ENCODE data around the gene PLLP. TPM values are rescaled to one million over a fixed set of nuclear protein-coding genes. Genes with fewer than 3 reads are reported as not detected.
"Not testable (repeated sequence)": the region's sequence is repeated elsewhere in the genome, so short reads cannot be mapped to it uniquely, and the experiment has no call there.

PLLP gene
- total RNA-seq, 1 donor from 2014 or later: not detected

- DNase-seq: no peak
- no peak overlapping the region for H3K27ac Mint-ChIP-seq (ENCODE audit: unreplicated experiment)
- peaks cover 2% of the 10 kb centered on the region for H3K4me1 Mint-ChIP-seq (ENCODE audit: low read depth, unreplicated experiment)
- H3K36me3 Mint-ChIP-seq (ENCODE audit: unreplicated experiment): no peaks in the 10 kb centered on the region
- no peak overlapping the region for H3K4me3 Mint-ChIP-seq (ENCODE audit: unreplicated experiment)
- H3K27me3 Mint-ChIP-seq (ENCODE audit: unreplicated experiment): peaks cover 9% of the 10 kb centered on the region
- TF ChIP-seq, protein P1, sequence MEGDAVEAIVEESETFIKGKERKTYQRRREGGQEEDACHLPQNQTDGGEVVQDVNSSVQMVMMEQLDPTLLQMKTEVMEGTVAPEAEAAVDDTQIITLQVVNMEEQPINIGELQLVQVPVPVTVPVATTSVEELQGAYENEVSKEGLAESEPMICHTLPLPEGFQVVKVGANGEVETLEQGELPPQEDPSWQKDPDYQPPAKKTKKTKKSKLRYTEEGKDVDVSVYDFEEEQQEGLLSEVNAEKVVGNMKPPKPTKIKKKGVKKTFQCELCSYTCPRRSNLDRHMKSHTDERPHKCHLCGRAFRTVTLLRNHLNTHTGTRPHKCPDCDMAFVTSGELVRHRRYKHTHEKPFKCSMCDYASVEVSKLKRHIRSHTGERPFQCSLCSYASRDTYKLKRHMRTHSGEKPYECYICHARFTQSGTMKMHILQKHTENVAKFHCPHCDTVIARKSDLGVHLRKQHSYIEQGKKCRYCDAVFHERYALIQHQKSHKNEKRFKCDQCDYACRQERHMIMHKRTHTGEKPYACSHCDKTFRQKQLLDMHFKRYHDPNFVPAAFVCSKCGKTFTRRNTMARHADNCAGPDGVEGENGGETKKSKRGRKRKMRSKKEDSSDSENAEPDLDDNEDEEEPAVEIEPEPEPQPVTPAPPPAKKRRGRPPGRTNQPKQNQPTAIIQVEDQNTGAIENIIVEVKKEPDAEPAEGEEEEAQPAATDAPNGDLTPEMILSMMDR (IDR thresholded peaks at IDR 0.05; ENCODE audit: partially characterized antibody, unreplicated experiment): no peak
- peaks cover 2% of the 10 kb centered on the region for H3K9me3 Mint-ChIP-seq (ENCODE audit: unreplicated experiment)
These were observed 4.5 kb downstream of the PLLP start for GRCh38 chr16:57279780-57280638.

DNA sequence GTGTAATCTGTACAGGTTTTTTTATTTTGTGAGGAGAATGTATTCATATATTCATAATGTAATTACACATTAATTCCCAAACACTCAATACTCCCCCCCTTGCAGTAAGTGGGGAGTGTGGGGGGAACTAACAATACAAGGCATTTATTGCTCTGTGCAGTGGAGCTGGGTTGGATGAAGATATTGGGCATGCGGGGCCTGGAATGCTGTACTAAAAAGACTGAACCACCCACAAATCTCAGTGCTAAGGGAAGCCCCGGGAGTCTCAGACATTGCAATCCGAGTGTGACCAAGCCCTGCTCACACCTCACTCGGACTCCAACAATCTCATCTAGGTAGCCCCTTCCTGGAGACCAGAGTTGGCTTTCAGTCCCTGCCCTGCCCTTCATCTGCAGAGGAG is 6.0 kb downstream of the PLLP start:
- Mint-ChIP-seq H3K27me3 (ENCODE audit: unreplicated experiment) (peaks cover 1% of the 10 kb centered on the region), H3K4me1 (ENCODE audit: low read depth, unreplicated experiment) (no peaks in the 10 kb centered on the region), H3K36me3 (ENCODE audit: unreplicated experiment) (no peaks in the 10 kb centered on the region), H3K27ac (ENCODE audit: unreplicated experiment) (no peak overlapping the region), H3K9me3 (ENCODE audit: unreplicated experiment) (peaks cover 2% of the 10 kb centered on the region), H3K4me3 (ENCODE audit: unreplicated experiment) (no peak overlapping the region)
- no peak for DNase-seq
- TF ChIP-seq, protein P1 (IDR thresholded peaks at IDR 0.05; ENCODE audit: partially characterized antibody, unreplicated experiment): no peak

GRCh38 chr16:57277586-57277985 is 6.9 kb downstream of the PLLP start:
- H3K27ac Mint-ChIP-seq (ENCODE audit: unreplicated experiment): no peak overlapping the region
- H3K27me3 Mint-ChIP-seq (ENCODE audit: unreplicated experiment): peaks cover under 1% of the 10 kb centered on the region

DNA sequence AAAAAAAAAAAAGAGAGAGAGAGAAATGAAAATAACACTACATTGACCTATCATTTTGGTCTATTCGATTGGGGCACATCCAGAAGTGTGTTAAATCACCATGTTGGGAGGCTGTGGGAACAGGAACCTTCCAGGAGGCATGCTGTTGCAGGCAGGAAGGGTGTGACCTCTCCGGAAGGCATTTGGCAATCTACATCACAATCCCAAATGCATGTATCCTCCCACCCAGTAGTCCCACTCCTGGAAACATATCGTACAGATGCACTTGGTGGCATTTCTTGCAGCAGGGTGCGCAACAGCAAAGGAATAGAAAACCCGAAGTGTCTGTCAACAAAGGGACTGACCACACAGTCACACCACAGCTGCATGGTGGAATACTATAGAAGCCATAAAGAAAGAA is 7.9 kb downstream of the PLLP start:
- no peak for DNase-seq
- Mint-ChIP-seq H3K27me3 (ENCODE audit: unreplicated experiment) (no peaks in the 10 kb centered on the region), H3K36me3 (ENCODE audit: unreplicated experiment) (no peaks in the 10 kb centered on the region), H3K27ac (ENCODE audit: unreplicated experiment) (no peak overlapping the region), H3K9me3 (ENCODE audit: unreplicated experiment) (no peaks in the 10 kb centered on the region), H3K4me1 (ENCODE audit: low read depth, unreplicated experiment) (no peaks in the 10 kb centered on the region), H3K4me3 (ENCODE audit: unreplicated experiment) (no peak overlapping the region)
- TF ChIP-seq, protein P1 (IDR thresholded peaks at IDR 0.05; ENCODE audit: partially characterized antibody, unreplicated experiment): no peak

More at GRCh38 chr16:57277586-57277985, 6.9 kb downstream of the PLLP start:
- TF ChIP-seq, protein P1 (IDR thresholded peaks at IDR 0.05; ENCODE audit: partially characterized antibody, unreplicated experiment): no peak
- Mint-ChIP-seq H3K36me3 (ENCODE audit: unreplicated experiment) (no peaks in the 10 kb centered on the region), H3K4me1 (ENCODE audit: low read depth, unreplicated experiment) (no peaks in the 10 kb centered on the region), H3K9me3 (ENCODE audit: unreplicated experiment) (peaks cover 2% of the 10 kb centered on the region), H3K4me3 (ENCODE audit: unreplicated experiment) (no peak overlapping the region)
- DNase-seq: no peak

DNA sequence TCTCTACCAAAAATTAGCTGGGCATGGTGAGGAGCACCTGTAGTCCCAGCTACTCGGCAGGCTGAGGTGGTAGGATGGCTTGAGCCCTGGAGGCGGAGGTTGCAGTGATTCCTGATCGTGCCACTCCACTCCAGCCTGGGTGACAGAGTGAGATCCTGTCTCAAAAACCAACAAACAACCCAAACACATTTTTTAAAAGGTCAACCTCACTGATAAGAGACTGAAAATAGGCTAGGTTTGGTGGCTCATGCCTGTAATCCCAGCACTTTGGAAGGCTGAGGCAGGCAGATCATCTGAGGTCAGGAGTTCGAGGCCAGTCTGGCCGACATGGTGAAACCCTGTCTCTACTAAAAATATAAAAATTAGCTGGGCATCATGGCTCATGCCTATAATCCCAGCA is 8.5 kb downstream of the PLLP start:
- H3K27me3 Mint-ChIP-seq (ENCODE audit: unreplicated experiment); H3K27ac Mint-ChIP-seq (ENCODE audit: unreplicated experiment); H3K36me3 Mint-ChIP-seq (ENCODE audit: unreplicated experiment); H3K9me3 Mint-ChIP-seq (ENCODE audit: unreplicated experiment); DNase-seq; H3K4me3 Mint-ChIP-seq (ENCODE audit: unreplicated experiment); H3K4me1 Mint-ChIP-seq (ENCODE audit: low read depth, unreplicated experiment): not testable (repeated sequence)
